Activated naive CD4-positive, alpha-beta T cell (primary cell): Measurements from ENCODE around the gene DNMT3B.
"Not testable (repeated sequence)": the region's sequence is repeated elsewhere in the genome, so short reads cannot be mapped to it uniquely, and the experiment has no call there.

Experiments used
- DNase-seq, 4 experiments: peaks; one replicate each; lab custom pipeline; 2025; lab: John Stamatoyannopoulos, UW

DNMT3B gene

GRCh38 chr20:32763202-32764004 lies 1.2 kb downstream of the DNMT3B start:
- no peak for DNase-seq

- no peak for DNase-seq
Observed at GRCh38 chr20:32764005-32764960, 2.1 kb downstream of the DNMT3B start.

DNA sequence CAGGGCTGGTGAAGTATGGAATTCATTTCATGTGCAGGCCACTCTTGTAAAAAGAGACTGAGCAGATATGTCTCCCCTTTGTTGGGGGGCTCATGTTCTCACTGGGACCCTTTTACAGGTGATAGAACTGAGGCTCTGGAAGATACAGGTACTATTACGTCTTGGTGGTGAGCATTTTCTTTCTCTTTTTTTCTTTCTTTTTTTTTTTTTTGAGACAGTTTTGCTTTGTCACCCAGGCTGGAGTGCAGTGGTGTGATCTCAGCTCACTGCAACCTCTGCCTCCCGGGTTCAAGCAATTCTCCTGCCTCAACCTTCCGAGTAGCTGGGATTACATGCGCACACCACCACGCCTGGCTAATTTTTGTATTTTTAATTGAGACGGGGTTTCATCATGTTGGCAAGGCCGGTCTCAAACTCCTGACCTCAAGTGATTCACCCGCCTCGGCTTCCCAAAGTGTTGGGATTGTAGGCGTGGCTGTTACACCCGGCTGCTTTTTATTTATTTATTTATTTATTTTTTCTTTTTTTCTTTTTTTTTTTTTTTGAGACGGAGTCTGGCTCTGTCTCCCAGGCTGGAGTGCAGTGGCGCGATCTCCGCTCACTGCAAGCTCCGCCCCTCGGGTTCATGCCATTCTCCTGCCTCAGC lies 3.2 kb downstream of the DNMT3B start:
- not testable (repeated sequence) for DNase-seq

- no peak for DNase-seq
Observed at GRCh38 chr20:32767418-32768198, 5.4 kb downstream of the DNMT3B start.

- no peak for DNase-seq
Observed at GRCh38 chr20:32772046-32772445, 9.9 kb downstream of the DNMT3B start.

- DNase-seq, result no peak
Observed at GRCh38 chr20:32773223-32773622, 11.0 kb downstream of the DNMT3B start.

DNA sequence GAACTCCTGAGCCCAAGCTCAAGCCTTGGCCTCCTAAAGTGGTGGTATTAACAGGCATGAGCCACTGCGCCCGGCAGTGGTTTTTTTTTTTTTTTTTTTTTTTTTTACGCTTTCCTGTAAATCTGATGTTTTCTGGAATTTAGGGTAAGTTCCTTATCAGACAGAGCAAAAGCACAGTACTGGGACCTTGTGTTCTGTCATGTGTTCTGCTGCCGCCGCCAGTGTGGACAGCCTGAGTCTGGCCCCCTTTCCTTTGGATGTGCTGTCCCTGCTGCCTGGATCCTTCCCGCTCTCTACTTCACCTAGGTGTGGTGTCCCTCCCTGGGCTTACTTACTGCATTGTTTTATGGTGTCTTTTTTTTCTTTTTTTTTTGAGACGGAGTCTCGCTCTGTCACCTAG lies 11.7 kb downstream of the DNMT3B start:
- no peak for DNase-seq

GRCh38 chr20:32775336-32775991 lies 13.3 kb downstream of the DNMT3B start:
- DNase-seq, result no peak

- DNase-seq, result no peak
Observed at GRCh38 chr20:32777177-32777956, 15.2 kb downstream of the DNMT3B start.

DNA sequence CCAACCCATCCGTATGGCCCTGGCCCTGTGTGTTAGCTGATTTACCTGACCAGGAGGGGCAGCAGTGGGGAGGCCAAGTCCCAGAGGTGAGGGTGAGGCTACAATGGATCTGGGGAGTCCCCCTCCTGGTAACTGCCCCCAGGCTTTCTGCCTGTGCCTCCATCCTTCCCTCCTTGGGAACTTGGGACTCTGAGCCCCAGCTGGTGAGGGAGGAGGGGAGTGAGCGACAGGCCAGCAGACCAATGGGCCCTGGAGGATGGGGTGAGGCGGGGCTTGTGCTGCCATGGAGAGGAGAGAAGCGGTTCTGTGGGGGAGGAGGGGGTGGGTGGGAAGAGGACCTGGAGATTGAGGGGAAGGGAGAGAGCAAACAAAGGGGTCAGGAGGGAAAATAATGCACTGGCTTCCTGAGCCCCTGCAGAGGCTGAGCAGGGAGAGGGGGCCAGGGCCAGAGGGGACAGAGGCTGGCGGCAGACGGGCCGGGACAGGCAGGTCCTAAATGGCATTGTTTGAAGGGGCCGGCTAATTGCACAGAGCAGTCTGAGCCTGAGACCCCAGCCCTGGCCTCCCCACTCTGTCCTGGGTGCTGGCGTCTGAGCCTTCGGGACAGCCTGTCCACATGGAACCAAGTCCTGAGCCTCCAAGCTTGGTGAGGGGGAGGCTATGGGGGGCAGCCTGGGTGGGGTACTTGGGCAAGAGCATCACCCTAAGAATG lies 17.5 kb downstream of the DNMT3B start:
- DNase-seq, result no peak

GRCh38 chr20:32780278-32780677 lies 18.1 kb downstream of the DNMT3B start:
- no peak for DNase-seq

- DNase-seq, result no peak
Observed at GRCh38 chr20:32780749-32781655, 18.8 kb downstream of the DNMT3B start.

GRCh38 chr20:32784369-32785080 lies 22.3 kb downstream of the DNMT3B start:
- DNase-seq, result no peak

- DNase-seq, result no peak
Observed at GRCh38 chr20:32786059-32786760, 24.0 kb downstream of the DNMT3B start.

DNA sequence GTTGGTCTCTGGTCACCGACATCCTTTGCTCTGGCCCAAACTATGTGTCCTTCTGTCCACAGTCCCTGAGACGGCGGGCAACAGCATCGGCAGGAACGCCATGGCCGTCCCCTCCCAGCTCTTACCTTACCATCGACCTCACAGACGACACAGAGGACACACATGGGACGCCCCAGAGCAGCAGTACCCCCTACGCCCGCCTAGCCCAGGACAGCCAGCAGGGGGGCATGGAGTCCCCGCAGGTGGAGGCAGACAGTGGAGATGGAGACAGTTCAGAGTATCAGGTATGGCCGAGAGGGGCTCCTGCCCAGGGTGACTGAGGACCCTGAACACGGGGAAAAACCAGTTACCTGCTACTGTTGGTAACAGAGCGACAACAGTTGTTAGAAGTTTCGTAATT lies 25.0 kb downstream of the DNMT3B start:
- DNase-seq, result no peak

GRCh38 chr20:32789896-32790750 lies 27.9 kb downstream of the DNMT3B start:
- DNase-seq, result peak in 3 of 4 experiments; percentile 34 to 62 (median 57)
